ENCODE data around the gene CALML3.
"Not testable (repeated sequence)": the region's sequence is repeated elsewhere in the genome, so short reads cannot be mapped to it uniquely, and the experiment has no call there.

The CALML3 gene

GRCh38 chr10:5524641-5525560 lies at the start of gene CALML3:
Gene CALML3, plus strand, starts transcription at chr10:5524961. Its CDS starts 125 bp downstream, at chr10:5525086.
- no peak for DNase-seq

DNA sequence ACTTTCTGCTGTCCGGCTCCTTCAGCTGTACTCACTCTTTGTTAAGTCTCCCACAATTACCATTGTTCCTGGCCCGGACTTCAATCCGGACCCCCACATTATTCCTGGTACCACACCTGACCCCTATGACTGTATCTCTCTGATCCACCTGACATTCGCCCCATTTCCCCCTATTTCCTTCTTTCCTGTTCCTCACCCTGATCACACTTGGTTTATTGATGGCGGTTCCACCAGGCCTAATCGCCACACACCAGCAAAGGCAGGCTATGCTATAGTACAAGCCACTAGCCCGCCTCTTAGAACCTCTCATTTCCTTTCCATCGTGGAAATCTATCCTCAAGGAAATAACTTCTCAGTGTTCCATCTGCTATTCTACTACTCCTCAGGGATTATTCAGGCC lies 49.7 kb upstream of the CALML3 start:
- not testable (repeated sequence) for DNase-seq

DNA sequence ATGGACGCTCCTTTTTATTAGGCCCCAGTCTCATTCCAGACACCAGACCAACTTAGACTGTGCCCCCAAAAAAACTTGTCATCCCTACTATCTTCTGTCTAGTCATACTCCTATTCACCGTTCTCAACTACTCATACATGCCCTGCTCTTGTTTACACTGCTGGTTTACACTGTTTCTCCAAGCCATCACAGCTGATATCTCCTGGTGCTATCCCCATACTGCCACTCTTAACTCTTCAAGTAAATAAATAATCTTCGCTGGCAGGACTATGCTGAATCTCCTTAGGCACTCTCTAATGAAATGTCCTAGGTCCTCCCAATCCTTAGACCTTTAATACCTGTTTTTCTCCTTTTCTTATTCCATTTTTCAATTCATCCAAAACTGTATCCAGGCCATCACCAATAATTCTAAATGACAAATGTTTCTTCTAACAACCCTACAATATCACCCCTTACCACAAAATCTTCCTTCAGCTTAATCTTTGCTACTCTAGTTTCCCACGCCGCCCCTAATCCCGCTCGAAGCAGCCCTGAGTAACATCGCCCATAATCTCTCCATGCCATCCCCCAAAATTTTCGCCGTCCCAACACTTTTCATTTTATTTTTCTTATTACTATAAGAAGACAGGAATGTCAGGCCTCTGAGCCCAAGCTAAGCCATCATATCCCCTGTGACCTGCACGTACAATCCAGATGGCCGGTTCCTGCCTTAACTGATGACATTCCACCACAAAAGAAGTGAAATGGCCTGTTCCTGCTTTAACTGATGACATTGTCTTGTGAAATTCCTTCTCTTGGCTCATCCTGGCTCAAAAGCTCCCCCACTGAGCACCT lies 48.6 kb upstream of the CALML3 start:
- not testable (repeated sequence) for DNase-seq

DNA sequence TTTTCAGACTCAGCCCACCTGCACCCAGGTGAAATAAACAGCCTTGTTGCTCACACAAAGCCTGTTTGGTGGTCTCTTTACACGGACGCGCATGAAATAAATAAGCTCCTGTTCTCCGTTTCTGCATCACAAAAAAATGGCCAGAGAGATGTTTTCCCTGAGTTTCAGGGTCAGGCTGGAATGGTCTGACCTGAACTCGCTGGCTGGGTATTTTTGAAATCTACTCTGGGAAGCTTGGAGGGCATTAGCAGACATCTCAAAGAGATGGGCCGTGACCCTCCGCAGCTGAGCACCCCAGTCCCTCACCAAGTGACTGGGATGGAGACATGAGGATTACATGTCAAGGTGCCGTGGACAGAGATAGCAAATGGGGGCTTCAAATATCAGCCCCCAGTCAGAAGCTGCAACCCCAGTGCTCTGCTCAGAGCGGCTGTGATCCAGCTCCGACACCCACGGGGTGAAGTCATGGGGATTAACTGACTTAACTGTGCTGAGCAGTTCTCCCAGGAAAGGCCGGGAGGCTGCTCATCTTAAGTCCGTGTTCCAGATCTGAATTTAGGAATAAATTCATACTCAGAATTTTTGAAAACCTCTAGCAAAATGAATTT lies 47.7 kb upstream of the CALML3 start:
- DNase-seq = no peak

DNA sequence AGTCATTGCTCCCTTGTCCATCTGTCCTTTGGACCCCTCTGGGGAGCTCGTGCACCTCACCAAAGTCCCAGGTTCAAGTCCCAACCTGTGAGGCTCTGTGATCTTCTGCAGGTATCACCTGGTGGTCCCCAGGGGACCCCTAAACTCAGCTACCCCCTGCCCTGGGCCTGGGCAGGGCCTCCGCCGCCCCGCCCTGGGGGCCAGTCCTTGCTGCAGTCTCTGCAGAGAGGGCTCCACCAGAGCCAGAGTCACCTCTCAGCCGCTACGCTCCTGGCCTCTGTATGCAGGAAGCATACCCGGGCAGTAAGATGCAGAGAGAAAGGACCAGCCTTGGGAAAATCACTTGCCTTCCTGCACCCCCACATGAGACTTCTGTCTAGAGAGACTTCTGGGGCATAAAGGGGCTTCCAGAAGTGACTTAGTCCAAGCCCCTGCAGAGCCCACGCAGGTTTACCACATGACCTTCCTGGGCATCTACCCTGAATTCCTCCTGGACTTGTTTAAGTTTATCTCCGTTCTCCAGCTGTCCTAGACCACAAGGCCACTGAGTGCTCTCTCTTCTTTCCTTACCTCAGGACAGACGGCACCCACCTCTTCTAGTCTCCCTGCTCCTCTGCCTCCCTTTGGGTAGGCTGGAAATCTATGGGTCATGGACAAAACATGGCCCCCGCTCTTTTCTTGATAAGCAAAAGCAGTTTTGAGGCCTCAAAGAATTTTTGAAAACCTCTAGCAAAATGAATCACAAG lies 46.6 kb upstream of the CALML3 start:
- DNase-seq = no peak

DNA sequence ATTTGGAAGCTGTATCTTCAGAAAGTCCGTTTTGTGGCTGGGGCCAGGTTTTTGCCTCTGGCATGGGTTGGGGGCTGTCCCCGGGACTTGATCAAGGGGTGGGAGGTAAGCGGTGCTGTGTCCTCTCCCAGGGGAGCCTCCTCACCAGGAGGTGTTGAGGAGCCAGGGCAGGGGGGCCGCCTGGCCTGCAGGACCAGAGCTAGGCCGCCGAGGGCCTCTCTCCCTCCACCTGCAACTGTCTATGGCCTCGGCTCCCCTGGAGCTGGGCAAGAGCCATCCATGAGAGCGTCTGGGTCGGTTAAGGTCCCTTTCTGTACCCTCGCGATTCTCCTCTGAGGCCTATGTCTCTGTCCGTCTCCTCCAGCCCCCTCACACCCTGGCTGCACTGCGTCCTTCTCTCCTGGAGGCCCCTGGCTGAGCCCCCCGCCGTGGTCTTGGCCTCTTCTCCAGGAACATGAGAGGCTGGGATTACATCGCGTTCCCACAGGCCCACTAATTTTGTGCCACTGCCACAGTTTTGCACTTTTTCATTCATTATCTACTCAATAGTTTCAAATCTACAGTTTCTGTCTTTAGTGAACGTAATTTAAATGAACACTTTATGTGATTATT lies 46.0 kb upstream of the CALML3 start:
- no peak for DNase-seq

DNA sequence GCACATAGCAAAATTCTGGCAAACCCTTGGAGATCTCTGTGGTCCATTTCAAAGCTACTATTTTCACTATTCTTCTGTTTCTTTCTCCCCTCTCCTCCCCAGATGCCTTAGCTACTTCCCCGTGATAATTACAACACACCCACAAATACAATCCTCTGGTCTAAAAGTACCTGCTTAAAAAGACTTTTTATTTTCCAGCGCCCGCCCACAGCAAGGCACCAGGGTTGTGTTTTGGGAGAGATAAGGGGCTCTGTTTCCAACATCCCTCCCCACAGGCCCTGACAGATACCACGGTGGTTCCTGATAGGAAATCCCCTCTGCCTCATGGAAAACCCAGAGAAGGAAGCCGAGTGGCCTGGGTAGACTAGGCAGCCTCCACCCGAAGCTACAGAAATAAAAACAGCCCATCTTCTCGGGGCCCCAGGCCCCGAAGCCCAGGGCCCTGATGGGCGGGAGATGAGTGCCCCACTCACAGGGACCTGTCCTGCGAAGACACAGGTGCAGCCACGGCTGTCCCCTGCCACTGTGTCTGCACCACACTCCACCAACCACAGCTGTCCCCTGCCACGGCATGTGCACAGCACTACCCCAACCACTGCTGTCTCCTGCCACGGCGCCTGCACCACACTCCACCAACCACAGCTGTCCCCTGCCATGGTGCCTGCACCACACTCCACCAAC lies 45.1 kb upstream of the CALML3 start:
- no peak for DNase-seq

DNA sequence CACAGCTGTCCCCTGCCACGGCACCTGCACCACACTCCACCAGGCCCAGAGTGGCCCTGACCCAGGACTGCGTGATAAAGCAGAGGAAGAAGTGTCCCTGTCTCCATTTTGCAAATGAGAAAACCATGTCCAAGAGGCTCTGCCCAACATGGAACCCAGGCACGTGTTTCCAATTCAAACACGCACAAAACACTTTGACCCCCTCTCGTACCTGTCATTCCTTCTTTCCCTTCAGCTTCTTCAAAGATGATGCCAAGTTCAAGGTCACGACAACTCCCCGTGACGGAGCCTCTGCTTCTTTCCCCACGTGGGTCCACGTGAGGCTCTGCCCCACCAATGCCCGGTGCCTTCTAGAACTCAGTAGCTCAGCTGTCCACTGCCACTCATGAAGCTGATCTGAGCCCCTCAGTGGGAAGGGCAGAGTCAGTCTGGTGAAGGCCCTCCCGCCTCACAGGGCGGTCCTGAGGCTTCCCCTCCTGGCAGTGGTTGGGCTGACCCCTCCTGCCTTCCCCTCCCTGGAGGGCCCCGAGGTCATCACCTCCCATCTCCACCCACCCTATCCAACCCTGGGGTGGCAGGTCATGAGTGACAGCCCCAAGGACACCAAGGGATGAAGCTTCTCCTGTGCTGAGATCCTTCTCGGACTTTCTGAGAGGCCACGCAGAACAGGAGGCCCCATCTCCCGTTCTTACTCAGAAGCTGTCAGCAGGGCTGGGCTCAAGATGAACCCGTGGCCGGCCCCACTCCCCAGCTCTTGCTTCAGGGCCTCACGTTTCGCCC lies 44.4 kb upstream of the CALML3 start:
- no peak for DNase-seq

GRCh38 chr10:5481121-5481520 lies 43.6 kb upstream of the CALML3 start:
- DNase-seq = no peak

DNA sequence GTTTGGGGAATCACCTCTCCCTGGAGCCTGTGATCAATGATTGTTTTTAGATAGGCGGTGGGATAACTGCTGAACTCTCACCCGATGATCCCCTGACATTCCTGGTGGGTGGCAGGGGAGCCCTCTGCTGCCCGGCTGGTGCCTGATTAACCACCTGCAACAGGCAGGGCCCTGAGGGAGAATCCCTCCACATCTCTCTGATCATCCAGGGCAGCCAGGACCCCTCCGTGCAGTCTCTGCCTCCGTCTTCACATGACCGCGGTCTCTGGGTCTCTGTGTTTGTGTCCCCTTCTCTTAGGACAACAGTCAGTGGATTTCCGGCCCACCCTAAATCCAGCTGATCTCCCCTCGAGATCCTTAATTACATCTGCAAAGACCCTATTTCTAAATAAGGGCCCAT lies 42.7 kb upstream of the CALML3 start:
- no peak for DNase-seq

DNA sequence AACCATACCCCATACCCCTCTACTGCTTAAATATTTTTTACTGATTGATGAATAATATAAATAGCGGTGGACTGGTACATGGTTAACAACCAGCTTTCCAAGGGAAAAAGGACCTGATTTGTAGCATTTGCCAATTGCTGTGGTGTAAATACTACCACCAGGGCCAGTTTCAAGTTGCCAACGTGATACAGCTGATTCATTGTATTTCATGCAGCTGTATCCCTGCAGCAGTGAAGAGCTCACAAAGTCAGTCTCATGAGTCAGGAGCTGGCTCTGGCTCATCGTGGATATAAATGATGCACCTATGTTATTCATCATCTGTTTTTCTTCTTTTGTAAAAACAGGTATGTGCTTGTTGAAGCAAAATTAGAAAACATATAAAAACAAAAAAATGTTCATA lies 40.6 kb upstream of the CALML3 start:
- DNase-seq = no peak

- DNase-seq = no peak
These were observed 39.5 kb upstream of the CALML3 start for GRCh38 chr10:5485290-5485689.

GRCh38 chr10:5485948-5486852 lies 38.6 kb upstream of the CALML3 start:
- DNase-seq = no peak

DNA sequence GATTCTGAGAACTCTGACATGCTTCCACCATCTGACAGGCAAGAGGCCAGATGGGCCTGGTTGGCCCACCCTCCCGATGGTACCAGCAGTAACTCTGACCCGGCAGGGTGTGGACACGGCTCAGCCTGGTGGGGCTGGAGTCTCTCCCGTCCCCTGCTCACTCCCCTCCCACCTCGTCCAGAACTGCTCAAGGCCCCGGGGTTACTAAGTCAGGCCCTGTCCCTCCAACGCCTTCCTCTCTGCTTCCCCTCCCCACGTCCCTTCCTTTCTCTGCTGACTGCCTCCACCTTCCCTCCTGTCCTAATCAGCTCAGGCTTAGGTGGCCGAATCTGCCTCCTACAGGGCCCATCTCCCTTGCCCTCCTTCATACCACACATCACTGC lies 37.9 kb upstream of the CALML3 start:
- no peak for DNase-seq

DNA sequence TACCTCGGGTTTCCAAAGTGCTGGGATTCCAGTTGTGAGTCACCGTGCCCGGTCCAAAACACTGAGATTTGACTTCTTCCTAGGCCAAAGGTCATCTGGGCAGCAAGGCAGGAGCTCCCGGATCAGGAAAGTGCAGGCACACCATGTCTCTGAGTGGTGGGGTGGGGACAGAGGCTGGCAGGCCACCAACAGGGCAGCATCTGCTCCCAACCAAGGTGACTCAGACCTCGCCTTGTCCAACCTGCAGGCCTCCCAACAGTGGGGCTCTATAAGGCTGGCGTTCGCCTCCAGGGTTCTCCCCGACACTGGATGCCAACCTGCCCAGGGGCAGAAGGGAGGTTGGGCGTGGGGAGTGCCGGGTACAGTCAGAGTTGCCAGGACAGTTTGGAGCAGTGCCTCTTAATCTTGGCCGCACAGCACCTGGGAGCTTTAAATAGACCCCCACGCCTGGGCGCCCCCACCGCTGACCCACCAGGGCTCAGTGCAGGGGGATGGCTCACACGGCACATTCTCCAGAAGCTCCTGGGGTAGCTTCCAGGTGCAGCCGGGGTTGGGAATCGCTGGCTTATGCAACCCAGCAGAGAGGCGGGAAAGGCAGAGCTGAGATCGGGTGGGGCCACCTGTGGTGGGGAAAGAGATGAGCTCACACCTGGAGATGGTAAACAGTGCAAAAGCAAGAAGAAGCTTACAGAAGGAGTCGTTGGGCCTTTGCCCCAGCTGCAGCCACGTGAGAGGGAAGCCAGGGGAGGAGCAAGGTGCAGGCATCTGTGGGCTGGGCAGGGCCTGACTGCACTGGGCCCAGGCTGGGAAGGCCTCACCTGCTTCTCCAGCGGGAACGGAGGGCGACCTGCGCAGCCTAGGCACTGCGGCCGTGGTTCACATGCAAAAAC lies 36.2 kb upstream of the CALML3 start:
- no peak for DNase-seq

- DNase-seq = no peak
These were observed 34.7 kb upstream of the CALML3 start for GRCh38 chr10:5490032-5490431.

- no peak for DNase-seq
These were observed 33.9 kb upstream of the CALML3 start for GRCh38 chr10:5490698-5491464.

- no peak for DNase-seq
These were observed 33.3 kb upstream of the CALML3 start for GRCh38 chr10:5491477-5491876.
